GM06990 (cell line): ENCODE measurements around the gene SOWAHC.

Experiments used
- DNase-seq: peaks from one replicate; pipeline ENCODE4 v3.0.0-alpha.2; 2011; ENCODE audit not compliant: insufficient read length; ENCODE audit errors: extremely low read depth
- H3K27me3 ChIP-seq: replicated peaks from 2 replicates; pipeline ENCODE4 v1.6.0; 2011; ENCODE audit warnings: low read length; ENCODE audit not compliant: control insufficient read depth, insufficient read depth
- H3K36me3 ChIP-seq: 2 replicates; pipeline ENCODE4 v1.5.1; 2011; ENCODE audit warnings: low read length; ENCODE audit not compliant: control insufficient read depth, insufficient read depth
- H3K4me3 ChIP-seq: replicated peaks from 2 replicates; pipeline ENCODE4 v1.5.1; 2011; ENCODE audit warnings: low read depth, mild to moderate bottlenecking, control low read depth, low read length
- CTCF ChIP-seq: IDR thresholded peaks from 2 replicates; pipeline ENCODE4 v1.5.1; 2011; ENCODE audit warnings: low read length, control low read depth, mild to moderate bottlenecking, inconsistent platforms; ENCODE audit not compliant: insufficient read depth, poor library complexity, severe bottlenecking

SOWAHC gene

DNA sequence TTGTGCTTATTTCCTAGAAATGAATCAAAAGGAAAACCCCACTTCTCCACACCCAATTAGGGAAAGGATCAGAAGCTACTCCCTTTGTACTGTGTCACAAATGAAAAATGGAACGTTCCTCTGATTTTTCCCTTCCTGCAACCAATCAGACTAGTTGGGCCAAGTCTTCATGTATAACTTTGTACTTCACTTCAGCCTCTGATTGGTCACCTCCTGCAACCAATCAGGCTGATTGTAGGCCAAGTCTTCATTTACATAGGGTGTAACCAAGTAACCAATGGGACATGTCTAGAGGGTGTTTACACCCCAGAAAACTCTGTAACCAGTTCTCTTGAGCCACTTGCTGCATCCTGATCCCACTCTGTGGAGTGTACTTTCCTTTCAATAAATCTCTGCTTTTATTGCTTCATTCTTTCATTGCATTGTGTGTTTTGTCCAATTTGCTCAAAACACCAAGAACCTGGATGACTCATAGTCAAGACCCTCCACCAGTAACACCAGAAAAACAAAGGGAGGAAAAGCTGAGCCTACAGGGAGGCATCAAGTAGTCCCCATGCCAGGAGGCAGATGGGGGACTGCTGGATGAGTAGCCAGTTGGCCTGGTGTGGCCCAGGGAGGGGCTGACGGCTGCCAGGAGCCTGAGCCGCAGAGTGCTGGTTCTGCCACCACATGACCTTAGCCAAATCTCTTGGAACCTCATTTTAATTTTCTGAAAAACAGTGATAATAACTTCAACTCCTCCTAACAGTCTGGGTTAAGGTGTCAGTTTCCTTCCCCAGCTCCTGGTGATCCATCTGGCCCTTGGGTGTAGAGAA, 46.1 kb downstream of the SOWAHC start:
- no peak for TF ChIP-seq CTCF
- no peaks in the 10 kb centered on the region for H3K36me3 ChIP-seq
- DNase-seq: no peak
- no peak overlapping the region for H3K4me3 ChIP-seq
- no peaks in the 10 kb centered on the region for H3K27me3 ChIP-seq

GRCh38 chr2:109662889-109663288, 48.7 kb downstream of the SOWAHC start:
- TF ChIP-seq CTCF: peak; percentile 30
- no peak for DNase-seq
- Histone ChIP-seq H3K36me3 (no peaks in the 10 kb centered on the region), H3K4me3 (no peak overlapping the region), H3K27me3 (no peaks in the 10 kb centered on the region)

DNA sequence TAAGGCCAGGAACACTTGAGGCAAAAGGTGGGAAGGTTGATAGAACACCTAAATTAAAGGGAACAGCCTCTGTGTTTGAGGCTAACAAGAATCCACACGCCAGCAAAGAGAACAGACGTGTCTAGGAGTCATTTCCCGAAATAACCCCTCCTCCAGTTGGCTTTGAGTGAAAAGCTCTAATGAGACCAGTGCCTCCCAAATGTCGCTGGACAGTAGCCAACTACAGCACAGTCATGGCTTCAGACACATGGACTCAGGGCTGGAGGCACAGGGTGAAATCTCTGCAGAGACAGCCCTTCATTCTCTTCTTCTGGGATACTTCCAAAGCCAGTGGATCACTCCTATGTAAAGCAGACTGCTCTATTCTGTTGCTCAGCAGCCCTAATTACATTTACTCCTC, 49.6 kb downstream of the SOWAHC start:
- TF ChIP-seq CTCF: no peak
- Histone ChIP-seq H3K36me3 (no peaks in the 10 kb centered on the region), H3K4me3 (no peak overlapping the region), H3K27me3 (no peaks in the 10 kb centered on the region)
- DNase-seq: no peak

GRCh38 chr2:109666466-109666865, 52.3 kb downstream of the SOWAHC start:
- no peak for DNase-seq
- H3K36me3 ChIP-seq: no peaks in the 10 kb centered on the region
- H3K27me3 ChIP-seq: no peaks in the 10 kb centered on the region; the same call in 1 of the 2 replicates
- TF ChIP-seq CTCF: no peak
- H3K4me3 ChIP-seq: no peak overlapping the region
